ENCODE measurements around the gene PPFIBP2.

The PPFIBP2 gene

GRCh38 chr11:7690648-7691047 lies 176.8 kb downstream of the PPFIBP2 start (continued):
- TF ChIP-seq ZNF660 (tag by site-specific recombination; IDR thresholded peaks at IDR 0.05) (peak; percentile 63; the same call in 1 of the 2 replicates), HOXC10 (CRISPR knock-in tag; IDR thresholded peaks at IDR 0.05) (no peak), ZNF302 (tag by site-specific recombination; IDR thresholded peaks at IDR 0.05; ENCODE audit: low read depth) (no peak), ZNF19 (tag by site-specific recombination; IDR thresholded peaks at IDR 0.05; ENCODE audit: low read depth) (no peak), ZFP37 (tag by site-specific recombination; IDR thresholded peaks at IDR 0.05) (no peak), ZNF658 (tag by site-specific recombination; IDR thresholded peaks at IDR 0.05) (no peak), ZNF510 (tag by site-specific recombination; IDR thresholded peaks at IDR 0.05; ENCODE audit: insufficient replicate concordance) (no peak), ZNF654 (tag by site-specific recombination; IDR thresholded peaks at IDR 0.05; ENCODE audit: low read depth) (peak; percentile 71), BCL11B (tag by site-specific recombination; IDR thresholded peaks at IDR 0.05; ENCODE audit: low read depth) (no peak), YY1 (tag by site-specific recombination; IDR thresholded peaks at IDR 0.05) (peak; percentile 43; the same call in 1 of the 2 replicates), ZNF280C (tag by site-specific recombination; IDR thresholded peaks at IDR 0.05) (no peak), KLF17 (tag by site-specific recombination; IDR thresholded peaks at IDR 0.05) (no peak), ZNF623 (tag by site-specific recombination; IDR thresholded peaks at IDR 0.05) (no peak), ZNF416 (tag by site-specific recombination; IDR thresholded peaks at IDR 0.05) (no peak), ZNF239 (tag by site-specific recombination; IDR thresholded peaks at IDR 0.05) (no peak), ZNF311 (tag by site-specific recombination; IDR thresholded peaks at IDR 0.05; ENCODE audit: borderline replicate concordance) (no peak), ZNF558 (tag by site-specific recombination; IDR thresholded peaks at IDR 0.05) (0 out of 2 replicates have a peak, but pooled peaks have one; percentile 30), ZSCAN18 (tag by site-specific recombination; IDR thresholded peaks at IDR 0.05) (no peak), ZBTB49 (tag by site-specific recombination; IDR thresholded peaks at IDR 0.05; ENCODE audit: low read depth) (no peak), ZNF776 (tag by site-specific recombination; IDR thresholded peaks at IDR 0.05; ENCODE audit: borderline replicate concordance) (no peak), ZNF600 (tag by site-specific recombination; IDR thresholded peaks at IDR 0.05) (no peak), ZNF488 (tag by site-specific recombination; IDR thresholded peaks at IDR 0.05) (no peak), ZNF221 (tag by site-specific recombination; IDR thresholded peaks at IDR 0.05; ENCODE audit: borderline replicate concordance) (no peak), GLI2 (tag by site-specific recombination; IDR thresholded peaks at IDR 0.05; ENCODE audit: borderline replicate concordance, low read depth) (peak; percentile 76), ZBTB21 (tag by site-specific recombination; IDR thresholded peaks at IDR 0.05) (no peak), ZNF645 (tag by site-specific recombination; IDR thresholded peaks at IDR 0.05) (no peak), ZNF433 (tag by site-specific recombination; IDR thresholded peaks at IDR 0.05; ENCODE audit: low read depth) (no peak), ZNF768 (tag by site-specific recombination; IDR thresholded peaks at IDR 0.05) (no peak), HOXD13 (CRISPR knock-in tag; IDR thresholded peaks at IDR 0.05; ENCODE audit: borderline replicate concordance) (peak; percentile 95), ZNF785 (tag by site-specific recombination; IDR thresholded peaks at IDR 0.05) (no peak), ZNF48 (tag by site-specific recombination; IDR thresholded peaks at IDR 0.05) (no peak), ZSCAN23 (tag by site-specific recombination; IDR thresholded peaks at IDR 0.05) (0 out of 2 replicates have a peak, but pooled peaks have one; percentile 40), TRIM28 (IDR thresholded peaks at IDR 0.05; ENCODE audit: borderline replicate concordance, low read length) (peak; percentile 64; the same call in 1 of the 2 replicates), ZNF423 (tag by site-specific recombination; IDR thresholded peaks at IDR 0.05) (no peak)

All from HEK293 (cell line).